Measurements from ENCODE around the gene UGT3A1.
A peak's percentile ranks its signal among the peaks of the same experiment; 100 is the strongest.
"Not testable (repeated sequence)": the region's sequence is repeated elsewhere in the genome, so short reads cannot be mapped to it uniquely, and the experiment has no call there.

Gene UGT3A1

GRCh38 chr5:35988529-35988928, 2.7 kb downstream of the UGT3A1 start:
- DNase-seq (ENCODE audit: low read depth in 2 of 2) = no peak

GRCh38 chr5:35987776-35988175, 3.4 kb downstream of the UGT3A1 start:
- no peak for DNase-seq (ENCODE audit: low read depth in 2 of 2)

GRCh38 chr5:35979715-35980114, 11.5 kb downstream of the UGT3A1 start:
- DNase-seq (ENCODE audit: low read depth in 2 of 2) = no peak

GRCh38 chr5:35976859-35977258, 14.3 kb downstream of the UGT3A1 start:
- not testable (repeated sequence) for DNase-seq (ENCODE audit: low read depth in 2 of 2)

GRCh38 chr5:35974570-35974969, 16.6 kb downstream of the UGT3A1 start:
- no peak for DNase-seq (ENCODE audit: low read depth in 2 of 2)

GRCh38 chr5:35971878-35972210, 19.3 kb downstream of the UGT3A1 start:
- DNase-seq (ENCODE audit: low read depth in 2 of 2) = no peak

- no peak for DNase-seq (ENCODE audit: low read depth in 2 of 2)
Observed at GRCh38 chr5:35971186-35971877, 19.9 kb downstream of the UGT3A1 start.

GRCh38 chr5:35963381-35963843, 27.8 kb downstream of the UGT3A1 start:
- DNase-seq (ENCODE audit: low read depth in 2 of 2) = peak in 1 of 2 experiments; percentile 17

GRCh38 chr5:35960328-35960727, 30.9 kb downstream of the UGT3A1 start:
- DNase-seq (ENCODE audit: low read depth in 2 of 2) = no peak

GRCh38 chr5:35956429-35956828, 34.8 kb downstream of the UGT3A1 start:
- no peak for DNase-seq (ENCODE audit: low read depth in 2 of 2)

GRCh38 chr5:35954175-35954574, 37.0 kb downstream of the UGT3A1 start:
- DNase-seq (ENCODE audit: low read depth in 2 of 2) = no peak

- DNase-seq (ENCODE audit: low read depth in 2 of 2) = no peak
Observed at GRCh38 chr5:35947085-35947484, 44.1 kb downstream of the UGT3A1 start.

GRCh38 chr5:35939639-35940038, 51.6 kb downstream of the UGT3A1 start:
- DNase-seq (ENCODE audit: low read depth in 2 of 2) = no peak

- DNase-seq (ENCODE audit: low read depth in 2 of 2) = no peak
Observed at GRCh38 chr5:35938568-35939227, 52.5 kb downstream of the UGT3A1 start, which contains the start of gene CAPSL. Gene CAPSL, minus strand, starts transcription at chr5:35938622. Its CDS starts 17,502 bp downstream, at chr5:35921120.

- DNase-seq (ENCODE audit: low read depth in 2 of 2) = peak in 1 of 2 experiments; percentile 56
Observed at GRCh38 chr5:35926389-35927051, 64.7 kb downstream of the UGT3A1 start.

GRCh38 chr5:35924950-35925722, 66.1 kb downstream of the UGT3A1 start:
- peak; percentile 75 to 85 for DNase-seq (ENCODE audit: low read depth in 2 of 2)

GRCh38 chr5:35924122-35924949, 66.9 kb downstream of the UGT3A1 start:
- DNase-seq (ENCODE audit: low read depth in 2 of 2) = no peak

- no peak for DNase-seq (ENCODE audit: low read depth in 2 of 2)
Observed at GRCh38 chr5:35922468-35922867, 68.7 kb downstream of the UGT3A1 start.

GRCh38 chr5:35921930-35922329, 69.3 kb downstream of the UGT3A1 start:
- DNase-seq (ENCODE audit: low read depth in 2 of 2) = no peak

- no peak for DNase-seq (ENCODE audit: low read depth in 2 of 2)
Observed at GRCh38 chr5:35920890-35921289, 70.3 kb downstream of the UGT3A1 start.

- DNase-seq (ENCODE audit: low read depth in 2 of 2) = no peak
Observed at GRCh38 chr5:35919191-35919590, 72.0 kb downstream of the UGT3A1 start.

All from stimulated activated CD4-positive, alpha-beta T cell treated with anti-CD3 and anti-CD28 coated beads, Interleukin-12 subunit alpha, Interleukin-12 subunit beta, amount 100 ng/mL, for 24 hours (primary cell).